Stimulated activated naive B cell treated with anti-CD40 and anti-IgM and Interleukin-4, amounts not matched to agents 10 μg/mL and 1 μg/mL and 100 μg/mL, for 72 hours (primary cell): ENCODE results near the gene C1orf74.

ENCODE experiments used
- ATAC-seq, 2 donors: fragments of 150-1000 bp; cut with Tn5 transposase; replicated peaks; 2 replicates each; pipeline ENCODE4 v1.10.0; 2021; ENCODE audit warnings: moderate library complexity in 1 of 2
- DNase-seq: peaks from one replicate; pipeline ENCODE4 v3.0.0; 2021
- H3K27ac Mint-ChIP-seq: one replicate; pipeline ENCODE4 v1.8.0; 2022; ENCODE audit warnings: mild to moderate bottlenecking, mixed read lengths
- H3K27me3 Mint-ChIP-seq, 2 donors: one replicate each; pipeline ENCODE4 v1.8.0; 2022; ENCODE audit warnings: mixed read lengths in 2 of 2
- H3K36me3 Mint-ChIP-seq, 2 donors: one replicate each; pipeline ENCODE4 v1.8.0; 2022; ENCODE audit warnings: mixed read lengths in 2 of 2, mild to moderate bottlenecking in 1 of 2
- H3K4me1 Mint-ChIP-seq, 2 donors: one replicate each; pipeline ENCODE4 v1.8.0; 2022; ENCODE audit warnings: mixed read lengths in 2 of 2, mild to moderate bottlenecking in 1 of 2
- H3K4me3 Mint-ChIP-seq, 2 donors: one replicate each; pipeline ENCODE4 v1.8.0; 2022; ENCODE audit warnings: mild to moderate bottlenecking in 2 of 2, mixed read lengths in 2 of 2, moderate library complexity in 1 of 2
- H3K9me3 Mint-ChIP-seq, 2 donors: one replicate each; pipeline ENCODE4 v1.8.0; 2022; ENCODE audit warnings: mixed read lengths in 2 of 2, mild to moderate bottlenecking in 1 of 2

Gene C1orf74

GRCh38 chr1:209784265-209785169, at the start of gene C1orf74:
TSS of gene C1orf74 (minus strand) at chr1:209784559. CDS start at chr1:209783634, 925 bp downstream.
- peaks cover 8 to 9% of the 10 kb centered on the region in 2 donors for H3K27me3 Mint-ChIP-seq
- peak within 1 kb of the TSS; percentile 88 to 97 for H3K4me3 Mint-ChIP-seq
- DNase-seq, result peak; percentile 99
- peaks cover 28 to 39% of the 10 kb centered on the region in 2 donors for H3K4me1 Mint-ChIP-seq
- H3K27ac Mint-ChIP-seq, result peak within 1 kb of the TSS; percentile 95
- ATAC-seq, result peak; percentile 100
- H3K36me3 Mint-ChIP-seq, result peaks cover 13 to 39% of the 10 kb centered on the region in 2 donors
- no peaks in the 10 kb centered on the region for H3K9me3 Mint-ChIP-seq

GRCh38 chr1:209831615-209832014, 47.3 kb upstream of the C1orf74 start:
- Mint-ChIP-seq H3K4me3 (no peak overlapping the region), H3K27ac (no peak overlapping the region), H3K9me3 (no peaks in the 10 kb centered on the region), H3K4me1 (peaks cover 27 to 65% of the 10 kb centered on the region in 2 donors), H3K27me3 (no peaks in the 10 kb centered on the region), H3K36me3 (peaks cover 34 to 57% of the 10 kb centered on the region in 2 donors)
- DNase-seq (no peak), ATAC-seq (no peak)

- peaks cover 25 to 57% of the 10 kb centered on the region in 2 donors for H3K4me1 Mint-ChIP-seq
- H3K27me3 Mint-ChIP-seq, result no peaks in the 10 kb centered on the region
- no peak overlapping the region for H3K4me3 Mint-ChIP-seq
- DNase-seq (no peak), ATAC-seq (no peak)
- H3K9me3 Mint-ChIP-seq, result no peaks in the 10 kb centered on the region
- H3K36me3 Mint-ChIP-seq, result peaks cover 26 to 53% of the 10 kb centered on the region in 2 donors
- peak overlapping the region; percentile 16 for H3K27ac Mint-ChIP-seq
These were observed 46.4 kb upstream of the C1orf74 start for GRCh38 chr1:209830722-209831121.

GRCh38 chr1:209829716-209830115, 45.4 kb upstream of the C1orf74 start:
- Mint-ChIP-seq H3K4me3 (peak overlapping the region; percentile 67 to 73), H3K4me1 (peaks cover 20 to 47% of the 10 kb centered on the region in 2 donors), H3K27ac (peak overlapping the region; percentile 80), H3K27me3 (no peaks in the 10 kb centered on the region), H3K36me3 (peaks cover 17 to 46% of the 10 kb centered on the region in 2 donors), H3K9me3 (no peaks in the 10 kb centered on the region)
- no peak for DNase-seq
- no peak for ATAC-seq

- peak; percentile 94 for DNase-seq
- Mint-ChIP-seq H3K4me3 (peak within 1 kb of the TSS; percentile 91 to 97), H3K9me3 (no peaks in the 10 kb centered on the region), H3K27ac (peak within 1 kb of the TSS; percentile 98), H3K36me3 (peaks cover 8 to 25% of the 10 kb centered on the region in 2 donors), H3K4me1 (peaks cover 16 to 43% of the 10 kb centered on the region in 2 donors), H3K27me3 (peaks cover 4 to 5% of the 10 kb centered on the region in 2 donors)
- ATAC-seq, result peak; percentile 93 to 94
These were observed 43.3 kb upstream of the C1orf74 start, which contains the start of gene UTP25 for GRCh38 chr1:209827384-209828262. TSS of gene UTP25 (plus strand) at chr1:209827972. CDS start at chr1:209828064, 92 bp downstream.

GRCh38 chr1:209825591-209826434, 41.5 kb upstream of the C1orf74 start:
- H3K9me3 Mint-ChIP-seq, result no peaks in the 10 kb centered on the region
- peaks cover 6 to 12% of the 10 kb centered on the region in 2 donors for H3K36me3 Mint-ChIP-seq
- no peak overlapping the region for H3K27ac Mint-ChIP-seq
- no peak overlapping the region for H3K4me3 Mint-ChIP-seq
- no peak for DNase-seq
- no peak for ATAC-seq
- peaks cover 13 to 17% of the 10 kb centered on the region in 2 donors for H3K27me3 Mint-ChIP-seq
- peaks cover 15 to 39% of the 10 kb centered on the region in 2 donors for H3K4me1 Mint-ChIP-seq

- Mint-ChIP-seq H3K4me1 (peaks cover 10 to 17% of the 10 kb centered on the region in 2 donors), H3K4me3 (no peak overlapping the region), H3K9me3 (no peaks in the 10 kb centered on the region), H3K27ac (no peak overlapping the region), H3K27me3 (peaks cover 24 to 30% of the 10 kb centered on the region in 2 donors), H3K36me3 (no peaks in the 10 kb centered on the region)
- DNase-seq (no peak), ATAC-seq (peak in 1 of 2 donors; percentile 28)
These were observed 39.0 kb upstream of the C1orf74 start for GRCh38 chr1:209823143-209824041.

- DNase-seq (no peak), ATAC-seq (no peak)
- no peak overlapping the region for H3K27ac Mint-ChIP-seq
- no peak overlapping the region for H3K4me3 Mint-ChIP-seq
- no peaks in the 10 kb centered on the region for H3K36me3 Mint-ChIP-seq
- H3K4me1 Mint-ChIP-seq, result peaks cover 10 to 14% of the 10 kb centered on the region in 2 donors
- peaks cover 26 to 34% of the 10 kb centered on the region in 2 donors for H3K27me3 Mint-ChIP-seq
- H3K9me3 Mint-ChIP-seq, result no peaks in the 10 kb centered on the region
These were observed 38.3 kb upstream of the C1orf74 start for GRCh38 chr1:209822706-209823105.

- Mint-ChIP-seq H3K4me3 (no peak overlapping the region), H3K36me3 (no peaks in the 10 kb centered on the region), H3K9me3 (no peaks in the 10 kb centered on the region), H3K4me1 (peaks cover 5 to 6% of the 10 kb centered on the region in 2 donors), H3K27ac (no peak overlapping the region), H3K27me3 (peaks cover 35 to 37% of the 10 kb centered on the region in 2 donors)
- DNase-seq (no peak), ATAC-seq (no peak)
These were observed 36.6 kb upstream of the C1orf74 start for GRCh38 chr1:209820986-209821385.

- no peak overlapping the region for H3K4me3 Mint-ChIP-seq
- no peaks in the 10 kb centered on the region for H3K9me3 Mint-ChIP-seq
- DNase-seq (no peak), ATAC-seq (no peak)
- no peaks in the 10 kb centered on the region for H3K36me3 Mint-ChIP-seq
- no peak overlapping the region for H3K27ac Mint-ChIP-seq
- H3K27me3 Mint-ChIP-seq, result peaks cover 35 to 37% of the 10 kb centered on the region in 2 donors
- peaks cover 5 to 6% of the 10 kb centered on the region in 2 donors for H3K4me1 Mint-ChIP-seq
These were observed 34.7 kb upstream of the C1orf74 start for GRCh38 chr1:209819058-209819457.

- Mint-ChIP-seq H3K4me1 (peaks cover under 1 to 2% of the 10 kb centered on the region in 2 donors), H3K27me3 (peaks cover 31 to 37% of the 10 kb centered on the region in 2 donors), H3K36me3 (no peaks in the 10 kb centered on the region), H3K27ac (no peak overlapping the region), H3K4me3 (no peak overlapping the region), H3K9me3 (no peaks in the 10 kb centered on the region)
- ATAC-seq (no peak), DNase-seq (no peak)
These were observed 33.3 kb upstream of the C1orf74 start for GRCh38 chr1:209817691-209818090.

GRCh38 chr1:209816923-209817322, 32.6 kb upstream of the C1orf74 start:
- no peak overlapping the region for H3K27ac Mint-ChIP-seq

More at GRCh38 chr1:209816923-209817322, 32.6 kb upstream of the C1orf74 start:
- no peaks in the 10 kb centered on the region for H3K36me3 Mint-ChIP-seq
- DNase-seq, result no peak
- peaks cover 29 to 33% of the 10 kb centered on the region in 2 donors for H3K27me3 Mint-ChIP-seq
- H3K4me3 Mint-ChIP-seq, result no peak overlapping the region
- ATAC-seq, result no peak
- H3K9me3 Mint-ChIP-seq, result no peaks in the 10 kb centered on the region
- peaks cover 0 to 2% of the 10 kb centered on the region in 2 donors for H3K4me1 Mint-ChIP-seq
